SK-N-MC (cell line): ENCODE measurements around the gene PHF14.

ENCODE experiments used
- DNase-seq: peaks from one replicate; pipeline ENCODE4 v3.0.0-alpha.2; 2011; ENCODE audit warnings: low read depth, low spot score
- H3K27ac ChIP-seq: fragments of 200-600 bp; sonication (generic); 2 replicates; pipeline ENCODE4 v1.5.1; 2016; ENCODE audit warnings: mixed run types
- H3K36me3 ChIP-seq: fragments of 200-600 bp; sonication (generic); 2 replicates; pipeline ENCODE4 v1.6.1; 2017; ENCODE audit warnings: antibody characterized with exemption, low read length, mixed read lengths; ENCODE audit not compliant: insufficient read depth
- H3K4me3 ChIP-seq: fragments of 200-600 bp; sonication (generic); 2 replicates; pipeline ENCODE4 v1.5.1; 2016
- H3K9ac ChIP-seq: fragments of 200-600 bp; sonication (generic); 2 replicates; pipeline ENCODE4 v1.8.0; 2017; ENCODE audit warnings: mixed run types, mixed read lengths; ENCODE audit not compliant: insufficient read length
- H3K9me3 ChIP-seq: fragments of 200-600 bp; sonication (generic); 2 replicates; pipeline ENCODE4 v1.6.1; 2017; ENCODE audit warnings: low read depth, mild to moderate bottlenecking, antibody characterized with exemption, low read length, moderate library complexity, mixed read lengths
- EZH2 ChIP-seq: fragments of 200-600 bp; sonication (generic); IDR thresholded peaks from one replicate; pipeline ENCODE4 v1.6.1; 2017; ENCODE audit warnings: antibody characterized with exemption
- FOXP2 ChIP-seq: optimal IDR thresholded peaks from 2 replicates; pipeline ENCODE3; 2011; ENCODE audit warnings: mild to moderate bottlenecking, moderate library complexity; ENCODE audit not compliant: insufficient read depth; ENCODE audit errors: extremely low read length, control extremely low read depth
- POLR2AphosphoS5 ChIP-seq: IDR thresholded peaks from 2 replicates; pipeline ENCODE4 v1.6.1; 2012; ENCODE audit warnings: mild to moderate bottlenecking, low read depth, low read length, borderline replicate concordance

Gene PHF14

DNA sequence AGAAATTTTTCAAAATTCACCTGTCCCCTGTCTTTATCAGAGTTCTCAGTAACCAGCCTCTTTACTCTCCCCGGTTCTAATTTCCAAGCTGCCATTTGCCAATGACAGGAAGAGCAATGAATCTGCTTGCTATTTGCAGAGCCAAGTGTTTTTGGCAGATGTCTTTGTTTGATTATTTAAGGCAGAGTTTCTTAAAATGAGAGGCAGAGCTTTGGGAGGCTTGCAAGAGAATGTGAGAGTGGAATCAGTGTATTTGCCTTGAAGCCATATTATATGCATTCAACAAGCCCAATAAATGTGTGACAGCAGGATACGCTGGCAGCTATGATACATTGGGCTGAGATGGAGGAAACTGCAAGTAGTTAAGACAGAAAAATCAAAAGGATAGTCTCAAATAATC, 196.5 kb downstream of the PHF14 start:
- H3K4me3 ChIP-seq = peak overlapping the region; percentile 70
- peak; percentile 94 for DNase-seq
- TF ChIP-seq POLR2AphosphoS5 (peak; percentile 44), FOXP2 (no peak)
- no peaks in the 10 kb centered on the region for H3K9me3 ChIP-seq
- peaks cover 6% of the 10 kb centered on the region for H3K36me3 ChIP-seq
- H3K27ac ChIP-seq = peak overlapping the region; percentile 95
- H3K9ac ChIP-seq = peak overlapping the region; percentile 69

- Histone ChIP-seq H3K36me3 (peaks cover 6% of the 10 kb centered on the region), H3K27ac (peak overlapping the region; percentile 95), H3K4me3 (peak overlapping the region; percentile 70), H3K9ac (peak overlapping the region; percentile 20), H3K9me3 (no peaks in the 10 kb centered on the region)
- no peak for TF ChIP-seq EZH2
- TF ChIP-seq POLR2AphosphoS5 = no peak; the same call in 1 of the 2 replicates
- TF ChIP-seq FOXP2 = no peak
- DNase-seq = no peak
Observed at GRCh38 chr7:11170863-11171568, 197.3 kb downstream of the PHF14 start.

- Histone ChIP-seq H3K9me3 (no peaks in the 10 kb centered on the region), H3K9ac (peak overlapping the region; percentile 20), H3K4me3 (peak overlapping the region; percentile 70; the same call in 1 of the 2 replicates), H3K27ac (peak overlapping the region; percentile 95), H3K36me3 (peaks cover 6% of the 10 kb centered on the region)
- no peak for TF ChIP-seq FOXP2
- no peak for TF ChIP-seq POLR2AphosphoS5
- no peak for TF ChIP-seq EZH2
- DNase-seq = no peak
Observed at GRCh38 chr7:11171569-11172192, 198.0 kb downstream of the PHF14 start.

GRCh38 chr7:11172835-11173234, 199.2 kb downstream of the PHF14 start:
- Histone ChIP-seq H3K27ac (peak overlapping the region; percentile 59), H3K9ac (no peak overlapping the region), H3K36me3 (no peaks in the 10 kb centered on the region), H3K4me3 (no peak overlapping the region), H3K9me3 (no peaks in the 10 kb centered on the region)
- DNase-seq = no peak
- no peak for TF ChIP-seq POLR2AphosphoS5
- TF ChIP-seq EZH2 = no peak
- TF ChIP-seq FOXP2 = no peak

DNA sequence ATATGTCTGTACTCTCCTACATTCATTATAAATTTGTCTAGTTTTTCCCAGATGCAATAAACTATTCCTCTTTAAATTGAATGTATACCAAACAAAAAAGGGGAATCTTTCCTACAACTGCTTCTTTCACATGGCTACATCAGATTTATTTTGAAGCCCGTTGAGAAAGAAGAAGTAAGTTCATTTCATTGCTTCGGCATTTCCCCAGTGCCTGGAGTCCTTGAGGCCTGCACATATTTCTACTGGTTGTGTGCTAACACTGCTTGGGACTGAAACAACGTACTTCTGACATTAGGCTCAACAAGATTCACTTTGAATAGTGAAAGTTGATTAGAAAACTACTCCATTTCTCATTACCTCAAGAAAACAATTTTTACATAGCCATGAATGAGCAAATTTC, 201.7 kb downstream of the PHF14 start:
- H3K9me3 ChIP-seq = no peaks in the 10 kb centered on the region
- H3K4me3 ChIP-seq = peak overlapping the region; percentile 11; the same call in 1 of the 2 replicates
- no peak for TF ChIP-seq POLR2AphosphoS5
- TF ChIP-seq FOXP2 = no peak
- TF ChIP-seq EZH2 = no peak
- peak overlapping the region; percentile 46 for H3K9ac ChIP-seq
- no peak for DNase-seq
- H3K27ac ChIP-seq = peak overlapping the region; percentile 81
- H3K36me3 ChIP-seq = no peaks in the 10 kb centered on the region

DNA sequence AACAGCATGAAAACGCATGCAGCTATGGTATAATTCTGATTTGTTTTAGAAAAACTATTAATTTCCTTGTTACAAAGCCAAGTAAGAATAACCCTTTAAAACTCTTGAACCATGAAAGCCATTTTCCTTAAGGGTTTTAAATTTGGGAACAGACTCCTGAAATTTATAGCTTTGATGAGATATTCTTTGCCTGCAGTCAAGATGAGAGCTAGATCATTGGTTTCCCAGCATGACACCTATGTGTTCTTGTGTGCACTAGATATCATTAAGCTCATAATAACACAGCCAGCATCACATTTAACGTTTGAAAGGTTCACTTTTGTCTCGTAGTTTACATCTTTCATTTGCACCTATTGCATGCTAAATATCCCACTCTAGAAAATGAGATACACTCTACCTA, 202.2 kb downstream of the PHF14 start:
- H3K4me3 ChIP-seq = no peak overlapping the region; the same call in 1 of the 2 replicates
- no peaks in the 10 kb centered on the region for H3K9me3 ChIP-seq
- no peaks in the 10 kb centered on the region for H3K36me3 ChIP-seq
- no peak for DNase-seq
- H3K27ac ChIP-seq = peak overlapping the region; percentile 81
- TF ChIP-seq FOXP2 = no peak
- no peak for TF ChIP-seq POLR2AphosphoS5
- TF ChIP-seq EZH2 = no peak
- H3K9ac ChIP-seq = no peak overlapping the region

DNA sequence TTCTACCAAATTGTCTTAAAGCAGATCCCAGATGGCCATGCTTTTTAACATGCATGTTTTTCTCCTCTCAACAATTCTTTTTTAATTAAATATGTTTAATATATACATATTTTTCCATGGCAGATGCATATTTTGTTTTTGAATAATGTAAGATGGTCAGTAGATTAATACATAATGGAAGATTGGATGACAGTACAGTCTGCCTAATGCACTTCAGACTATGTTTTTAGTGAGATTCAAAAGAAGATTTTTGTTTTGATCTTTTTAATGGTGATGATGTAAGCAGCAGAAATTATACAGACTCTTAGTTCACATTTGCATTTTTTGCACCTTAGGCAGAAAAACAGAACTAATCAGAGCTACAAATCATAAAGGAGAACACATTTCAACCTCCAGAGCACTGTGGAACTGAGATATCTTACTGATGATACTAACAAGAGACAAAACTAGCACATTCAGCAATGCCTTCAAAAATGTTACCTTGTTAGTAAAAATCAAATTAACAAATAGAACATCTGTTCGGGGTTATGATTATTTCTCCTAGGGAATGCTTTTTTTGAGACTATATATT, 203.4 kb downstream of the PHF14 start:
- no peak for TF ChIP-seq FOXP2
- no peak for TF ChIP-seq EZH2
- H3K9me3 ChIP-seq = no peaks in the 10 kb centered on the region
- H3K9ac ChIP-seq = peak overlapping the region; percentile 6
- no peaks in the 10 kb centered on the region for H3K36me3 ChIP-seq
- H3K27ac ChIP-seq = peak overlapping the region; percentile 81
- H3K4me3 ChIP-seq = 0 out of 2 replicates have a peak overlapping the region, but pooled peaks have one; percentile 8
- DNase-seq = no peak

GRCh38 chr7:11177793-11178192, 204.1 kb downstream of the PHF14 start:
- Histone ChIP-seq H3K4me3 (no peak overlapping the region), H3K36me3 (no peaks in the 10 kb centered on the region), H3K27ac (peak overlapping the region; percentile 81), H3K9ac (peak overlapping the region; percentile 6), H3K9me3 (no peaks in the 10 kb centered on the region)
- TF ChIP-seq FOXP2 = no peak
- TF ChIP-seq EZH2 = no peak
- TF ChIP-seq POLR2AphosphoS5 = no peak
- DNase-seq = no peak
